RKO (cell line): ENCODE results near the gene MPHOSPH6.
"Not testable (repeated sequence)": the region's sequence is repeated elsewhere in the genome, so short reads cannot be mapped to it uniquely, and the experiment has no call there.

ENCODE experiments used
- DNase-seq: peaks from one replicate; pipeline ENCODE4 v3.0.0-alpha.2; 2016; ENCODE audit warnings: low spot score

The MPHOSPH6 gene

GRCh38 chr16:82118749-82119148 lies 51.3 kb downstream of the MPHOSPH6 start:
- no peak for DNase-seq

DNA sequence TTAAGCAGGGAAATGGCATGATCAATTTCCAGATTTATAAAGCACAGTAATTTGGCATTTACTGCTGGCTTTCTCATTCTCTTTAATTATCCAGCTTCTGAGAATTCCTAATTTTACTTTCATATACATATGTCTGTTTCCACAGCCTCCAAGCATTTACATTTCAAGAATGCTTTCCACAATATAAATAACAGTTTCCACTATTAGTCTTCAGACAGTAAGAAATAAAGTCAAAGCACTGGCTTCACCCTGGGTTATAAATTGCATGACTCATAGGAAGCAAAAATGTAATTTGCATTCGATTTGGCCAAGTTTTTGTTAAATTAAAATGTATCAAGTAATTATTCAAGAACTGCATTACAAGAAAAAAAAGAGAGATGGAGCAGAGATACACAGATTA lies 53.5 kb downstream of the MPHOSPH6 start:
- no peak for DNase-seq

- DNase-seq: no peak
These were observed 56.3 kb downstream of the MPHOSPH6 start for GRCh38 chr16:82113741-82114140.

DNA sequence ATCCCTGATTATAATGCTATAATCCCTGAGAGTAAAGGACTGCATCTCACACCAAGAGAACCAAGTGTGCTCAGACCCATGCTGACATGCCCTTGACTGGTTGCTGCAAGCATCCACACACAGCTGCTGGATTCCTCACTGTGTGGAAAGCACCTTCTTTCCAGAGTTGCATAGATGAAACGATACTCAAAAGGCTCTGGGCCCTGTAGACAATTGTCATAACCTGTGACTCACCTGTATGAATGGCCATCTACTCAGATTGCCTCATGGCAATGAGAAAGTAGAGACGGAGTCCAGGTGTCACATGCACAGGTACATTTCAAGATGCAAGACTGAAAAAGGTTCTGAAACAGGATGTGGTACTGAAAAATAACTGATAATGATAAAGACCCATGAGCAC lies 58.1 kb downstream of the MPHOSPH6 start:
- DNase-seq: no peak

DNA sequence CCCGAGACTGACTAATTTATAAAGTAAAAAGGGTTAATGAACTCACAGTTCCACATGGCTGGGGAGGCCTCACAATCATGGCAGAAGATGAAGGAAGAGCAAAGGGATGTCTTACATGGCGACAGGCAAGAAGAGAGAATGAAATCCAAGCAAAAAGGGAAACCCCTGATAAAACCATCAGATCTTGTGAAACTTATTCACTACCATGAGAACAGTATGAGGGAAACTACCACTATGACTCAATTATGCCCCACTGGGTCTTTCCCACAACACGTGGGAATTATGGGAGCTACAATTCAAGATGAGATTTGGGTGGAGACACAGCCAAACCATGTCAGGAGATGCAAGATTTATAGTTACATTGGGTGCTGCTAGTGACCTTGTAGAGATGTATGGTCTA lies 60.8 kb downstream of the MPHOSPH6 start:
- not testable (repeated sequence) for DNase-seq

- no peak for DNase-seq
These were observed 61.2 kb downstream of the MPHOSPH6 start for GRCh38 chr16:82108774-82109173.

GRCh38 chr16:82108100-82108499 lies 61.9 kb downstream of the MPHOSPH6 start:
- DNase-seq: no peak

- no peak for DNase-seq
These were observed 64.9 kb downstream of the MPHOSPH6 start for GRCh38 chr16:82105107-82105506.
